ENCODE results near the gene SH3BP2. TPM values are rescaled to one million over a fixed set of nuclear protein-coding genes. Genes with fewer than 3 reads are reported as not detected.

The SH3BP2 gene
- total and polyA plus RNA-seq, 2 donors: 18.8 to 26.0 TPM

DNA sequence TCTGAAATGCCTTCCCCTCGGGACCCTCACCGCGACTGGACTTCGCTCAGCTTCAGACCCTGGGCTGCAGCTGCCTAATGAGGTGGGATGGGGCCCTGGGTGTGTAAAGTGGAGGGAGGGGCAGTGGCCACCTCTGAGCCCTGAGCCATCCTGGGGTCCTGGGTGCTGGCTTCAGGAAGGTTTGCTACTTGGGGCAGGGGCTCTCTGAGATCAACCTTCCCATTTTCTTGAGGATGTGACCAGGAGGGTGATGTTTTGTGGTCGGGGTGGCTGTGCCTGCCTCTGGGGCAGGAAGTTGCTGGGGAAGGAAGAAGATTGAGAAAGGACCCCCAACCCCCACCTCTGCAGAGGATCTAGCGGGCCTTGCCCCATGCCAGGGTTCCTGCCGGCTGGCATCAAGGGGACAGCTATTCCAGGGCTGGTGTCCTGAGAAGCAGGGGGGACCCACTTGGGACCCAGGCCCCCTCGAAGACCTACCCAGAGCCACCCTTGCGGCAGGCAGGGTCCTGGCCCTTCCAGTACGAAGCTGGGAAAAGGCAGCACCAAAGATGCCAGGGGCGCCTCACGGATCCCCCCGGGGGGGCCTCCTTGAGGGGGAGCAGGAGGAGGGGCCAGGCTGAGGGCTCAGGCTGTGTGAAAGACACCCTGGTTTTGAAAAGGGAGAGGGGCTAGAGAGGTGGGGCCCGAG lies 6.5 kb downstream of the SH3BP2 start:
- 81% methylated on average over 14 of the region's 14 CpGs for WGBS
- Histone ChIP-seq H3K27ac (ENCODE audit: low read depth) (peak overlapping the region; percentile 81), H3K4me3 (ENCODE audit: low read depth, low read length) (no peak overlapping the region), H3K4me1 (ENCODE audit: insufficient read depth) (peaks cover 1% of the 10 kb centered on the region), H3K36me3 (ENCODE audit: insufficient read depth) (no peaks in the 10 kb centered on the region)
- no peak for DNase-seq (ENCODE audit: extremely low spot score)

DNA sequence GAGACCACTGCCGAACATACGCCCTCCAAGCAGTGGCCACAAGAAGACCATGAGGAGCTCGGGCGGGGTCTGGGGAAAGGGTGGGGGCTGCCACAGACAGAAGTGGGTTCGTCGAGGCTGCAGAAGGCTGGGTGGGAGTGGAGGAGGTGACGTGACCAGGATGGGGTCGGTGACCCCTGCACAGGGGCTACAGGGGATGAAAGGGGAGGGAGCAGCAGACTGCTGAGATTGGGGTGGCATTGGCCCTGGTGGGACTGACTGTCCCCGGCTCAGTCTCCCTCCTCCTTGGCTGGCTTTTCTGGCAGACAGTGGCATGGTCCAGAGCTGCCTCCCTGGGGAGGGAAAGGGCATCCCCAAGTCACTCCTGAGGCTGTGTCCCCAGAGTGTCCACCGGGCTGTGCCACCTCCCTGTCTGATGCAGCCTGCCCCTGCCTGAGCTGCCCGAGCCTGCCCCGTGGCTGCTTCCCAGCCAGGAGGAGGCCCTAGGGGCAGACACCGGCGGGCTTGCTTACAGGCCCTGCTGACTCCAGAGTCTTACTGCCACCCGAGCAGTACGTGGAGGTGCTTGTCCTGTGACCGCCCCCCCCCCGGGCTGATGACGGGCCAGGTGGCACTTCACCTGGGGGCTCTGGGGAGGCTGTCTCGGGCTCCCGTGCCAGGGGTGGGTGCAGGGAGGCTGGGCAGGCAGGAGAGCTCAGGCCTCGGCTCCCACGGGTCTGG lies 7.2 kb downstream of the SH3BP2 start:
- no peak for DNase-seq (ENCODE audit: extremely low spot score)

DNA sequence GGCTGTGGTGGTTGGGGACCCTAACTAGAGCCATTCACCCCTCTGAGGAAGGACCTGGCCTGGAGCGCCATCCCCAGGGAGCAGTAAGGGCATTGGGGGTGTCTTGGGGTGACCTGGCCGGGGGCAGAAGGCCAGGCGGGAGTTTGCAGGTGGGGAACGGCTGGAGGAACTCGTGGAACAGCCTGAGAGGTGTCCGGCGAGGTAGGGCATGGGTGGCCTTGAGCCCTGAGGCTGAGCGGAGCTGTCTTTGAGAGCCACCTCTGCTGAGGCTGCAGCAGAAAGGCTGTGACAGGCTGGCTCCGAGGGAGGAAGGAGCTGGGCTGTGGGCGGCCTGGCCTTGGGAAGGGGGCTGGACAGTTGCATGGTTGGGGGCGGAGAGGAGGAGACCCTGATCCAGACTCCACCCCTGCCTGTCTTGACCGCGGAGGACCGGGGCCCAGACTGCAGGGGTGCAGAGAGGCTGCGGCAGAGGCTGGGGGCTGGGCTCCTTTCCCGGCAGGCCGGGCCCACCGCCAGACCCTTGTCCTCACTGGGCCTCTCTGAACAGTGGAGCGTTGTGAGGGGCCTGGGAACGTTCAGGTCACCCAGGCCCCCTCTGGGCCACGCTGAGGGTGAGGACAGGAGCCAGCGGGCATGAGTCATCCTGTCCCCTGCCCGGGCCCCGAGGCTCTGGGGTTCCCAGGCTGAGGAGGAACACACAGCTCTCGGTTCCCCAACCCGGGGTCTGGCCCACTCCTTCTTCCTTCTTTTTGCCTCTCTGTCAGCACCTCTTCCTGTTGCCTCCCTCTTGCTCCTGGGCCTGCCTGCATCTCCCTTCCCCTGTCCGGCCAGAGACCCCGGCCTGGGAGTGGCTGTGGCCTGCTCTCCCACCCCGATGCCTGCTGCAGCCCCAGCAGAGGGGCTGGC lies 8.1 kb downstream of the SH3BP2 start:
- peak; percentile 69 for DNase-seq (ENCODE audit: extremely low spot score)
- H3K4me1 ChIP-seq (ENCODE audit: insufficient read depth): peaks cover 4% of the 10 kb centered on the region

More for the DNA sequence above, 7.2 kb downstream of the SH3BP2 start:
- WGBS: 68% methylated on average over 23 of the region's 23 CpGs
- Histone ChIP-seq H3K27ac (ENCODE audit: low read depth) (peak overlapping the region; percentile 55), H3K4me1 (ENCODE audit: insufficient read depth) (peaks cover under 1% of the 10 kb centered on the region), H3K4me3 (ENCODE audit: low read depth, low read length) (no peak overlapping the region), H3K36me3 (ENCODE audit: insufficient read depth) (no peaks in the 10 kb centered on the region)

DNA sequence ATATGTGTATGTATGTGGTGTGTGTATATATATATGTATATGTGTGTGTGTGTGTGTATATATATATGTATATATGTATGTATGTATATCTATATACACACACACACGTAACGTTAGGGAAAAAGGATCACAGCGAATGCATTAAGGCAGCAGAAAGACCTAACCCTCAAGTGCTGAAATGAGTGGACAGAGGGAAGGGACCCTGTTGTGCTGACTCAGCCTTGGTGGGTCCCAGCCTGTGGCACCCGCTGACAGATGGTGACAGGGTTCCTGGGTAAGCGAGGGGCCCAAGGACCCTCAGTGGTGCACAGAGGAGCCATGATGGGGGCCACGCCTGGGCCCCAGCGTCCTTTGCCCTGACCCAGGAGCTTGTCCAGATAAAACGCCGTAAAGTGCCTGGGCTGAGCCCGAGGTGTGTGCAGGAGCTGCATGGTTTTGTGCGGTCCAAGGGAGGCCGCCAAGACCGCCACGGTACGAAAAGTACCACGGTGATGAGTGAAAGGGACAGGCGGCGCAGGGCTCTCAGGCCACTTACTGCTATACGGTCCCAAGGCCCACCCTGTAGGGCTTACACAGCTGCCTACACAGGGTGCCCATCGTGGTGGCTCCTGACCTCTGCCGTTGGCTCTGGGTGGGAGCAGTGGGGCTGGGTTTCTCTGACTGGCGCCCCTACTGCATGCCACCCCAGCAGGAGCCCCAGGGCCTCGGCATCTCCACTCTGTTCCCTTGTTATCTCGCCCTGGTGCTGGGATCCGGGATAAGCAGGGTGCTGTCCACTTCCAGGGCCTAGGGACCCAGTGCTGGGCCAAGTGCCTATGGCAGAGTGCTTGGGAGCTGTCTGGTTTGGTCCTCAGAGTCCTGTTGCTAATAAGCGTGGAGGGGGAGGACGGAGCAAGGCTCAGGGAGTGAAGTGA lies 10.0 kb downstream of the SH3BP2 start:
- 93% methylated on average over 27 of the region's 27 CpGs for WGBS
- Histone ChIP-seq H3K4me1 (ENCODE audit: insufficient read depth) (peaks cover 8% of the 10 kb centered on the region), H3K27ac (ENCODE audit: low read depth) (no peak overlapping the region), H3K36me3 (ENCODE audit: insufficient read depth) (no peaks in the 10 kb centered on the region), H3K4me3 (ENCODE audit: low read depth, low read length) (no peak overlapping the region)
- no peak for DNase-seq (ENCODE audit: extremely low spot score)

More for the DNA sequence above, 8.1 kb downstream of the SH3BP2 start:
- 24% methylated on average over 29 of the region's 29 CpGs for WGBS
- peak overlapping the region; percentile 55 for H3K27ac ChIP-seq (ENCODE audit: low read depth)
- no peak overlapping the region for H3K4me3 ChIP-seq (ENCODE audit: low read depth, low read length)
- no peaks in the 10 kb centered on the region for H3K36me3 ChIP-seq (ENCODE audit: insufficient read depth)

DNA sequence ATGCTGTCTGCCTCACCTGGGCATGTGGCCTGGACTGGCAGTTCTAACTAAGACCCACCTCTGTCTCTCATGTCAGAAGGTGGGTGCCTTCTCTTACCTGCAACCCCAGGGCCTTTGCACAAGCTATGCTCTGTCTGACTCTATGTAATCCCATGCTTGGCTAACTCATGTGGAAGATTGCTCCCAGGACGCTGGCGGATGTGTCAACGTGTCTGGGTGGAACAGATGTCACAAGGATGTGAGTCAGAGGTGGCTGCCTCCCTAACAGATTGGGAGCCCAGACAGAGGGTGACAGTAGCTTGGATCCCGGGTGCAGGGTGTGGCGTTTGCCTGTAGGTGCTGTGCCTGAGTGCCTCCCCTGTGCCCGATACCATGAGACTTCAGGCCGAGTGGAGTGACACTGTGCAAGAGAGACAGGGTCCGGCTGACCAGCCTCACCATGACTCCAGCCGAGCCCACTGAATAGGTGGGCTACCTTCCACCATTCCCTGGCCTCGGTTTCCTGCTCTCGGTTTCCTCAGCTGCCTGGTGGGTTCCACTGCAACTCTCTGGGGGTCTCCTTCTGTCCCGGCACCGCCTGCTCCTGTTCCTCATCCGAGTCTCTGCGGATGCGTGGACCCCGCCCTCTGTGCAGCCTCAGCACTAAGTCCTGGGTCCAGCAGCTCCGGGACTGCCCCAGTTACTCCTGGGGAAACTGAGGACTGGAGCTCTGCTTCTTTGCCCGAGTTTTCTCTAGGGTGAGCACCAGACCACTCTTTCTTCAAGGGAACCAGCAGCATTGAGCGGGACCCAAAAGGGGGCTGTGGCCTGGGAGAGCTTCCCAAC lies 11.0 kb downstream of the SH3BP2 start:
- peaks cover 8% of the 10 kb centered on the region for H3K4me1 ChIP-seq (ENCODE audit: insufficient read depth)
- DNase-seq (ENCODE audit: extremely low spot score): no peak
- 90% methylated on average over 20 of the region's 20 CpGs for WGBS
- no peak overlapping the region for H3K27ac ChIP-seq (ENCODE audit: low read depth)
- H3K36me3 ChIP-seq (ENCODE audit: insufficient read depth): no peaks in the 10 kb centered on the region
- H3K4me3 ChIP-seq (ENCODE audit: low read depth, low read length): no peak overlapping the region

DNA sequence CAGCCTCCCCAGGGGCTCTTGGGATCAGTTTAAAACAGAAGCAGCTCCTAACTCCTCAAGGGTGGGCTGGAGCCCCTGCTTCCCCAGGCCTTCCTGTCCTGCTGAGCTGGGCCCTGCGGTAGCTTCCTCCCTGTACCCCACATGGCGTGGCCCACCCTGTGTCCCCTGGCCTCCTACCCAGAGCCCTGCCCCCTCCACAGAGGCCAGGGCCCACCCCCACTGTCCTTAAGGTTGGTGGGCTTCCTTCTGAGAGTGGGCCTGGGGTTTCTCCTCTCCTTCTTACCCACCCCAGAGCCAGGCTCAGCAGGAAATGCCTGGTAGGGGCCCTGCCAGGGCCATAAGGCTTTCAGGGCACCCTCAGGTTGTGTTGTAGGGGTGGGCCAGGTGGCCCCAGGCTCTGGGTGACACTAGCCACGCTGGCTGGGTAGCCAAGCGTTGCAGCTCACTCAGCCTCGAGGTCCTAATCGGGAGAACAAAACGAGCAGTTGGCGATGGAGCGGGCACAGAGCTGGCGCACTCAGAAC lies 11.6 kb downstream of the SH3BP2 start:
- no peak overlapping the region for H3K27ac ChIP-seq (ENCODE audit: low read depth)
- WGBS: 95% methylated on average over 10 of the region's 10 CpGs
- H3K4me1 ChIP-seq (ENCODE audit: insufficient read depth): peaks cover 8% of the 10 kb centered on the region
- H3K36me3 ChIP-seq (ENCODE audit: insufficient read depth): no peaks in the 10 kb centered on the region
- H3K4me3 ChIP-seq (ENCODE audit: low read depth, low read length): no peak overlapping the region
- DNase-seq (ENCODE audit: extremely low spot score): no peak

DNA sequence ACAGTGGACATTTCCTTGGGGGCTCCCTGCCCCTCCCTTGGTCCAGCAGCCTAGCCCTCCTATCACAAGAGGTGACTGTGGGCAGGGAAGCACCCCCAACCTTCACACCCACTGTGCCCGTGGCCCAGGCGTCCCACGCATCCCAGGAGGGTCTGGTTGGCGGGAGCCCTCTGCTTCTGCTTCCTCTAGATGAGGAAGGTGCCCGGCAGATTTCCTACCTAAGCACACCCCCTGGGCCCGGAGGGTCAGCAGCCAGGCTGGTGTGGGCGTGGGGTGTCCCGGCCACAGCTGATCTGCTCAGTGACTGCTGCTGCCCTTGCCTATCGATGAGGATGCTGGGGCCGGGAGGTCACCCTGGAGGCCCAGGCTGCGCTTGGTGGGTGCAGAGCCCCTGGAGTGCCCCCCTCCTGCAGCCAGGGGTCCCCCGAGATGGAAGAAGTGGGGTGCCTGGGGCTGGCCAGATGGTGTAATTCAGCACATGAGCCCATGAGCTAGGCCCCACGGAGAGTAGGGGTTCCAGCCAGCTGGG lies 12.2 kb downstream of the SH3BP2 start:
- no peak for DNase-seq (ENCODE audit: extremely low spot score)
- Histone ChIP-seq H3K36me3 (ENCODE audit: insufficient read depth) (no peaks in the 10 kb centered on the region), H3K4me1 (ENCODE audit: insufficient read depth) (peaks cover 8% of the 10 kb centered on the region), H3K27ac (ENCODE audit: low read depth) (no peak overlapping the region), H3K4me3 (ENCODE audit: low read depth, low read length) (no peak overlapping the region)
- WGBS: 88% methylated on average over 13 of the region's 13 CpGs

DNA sequence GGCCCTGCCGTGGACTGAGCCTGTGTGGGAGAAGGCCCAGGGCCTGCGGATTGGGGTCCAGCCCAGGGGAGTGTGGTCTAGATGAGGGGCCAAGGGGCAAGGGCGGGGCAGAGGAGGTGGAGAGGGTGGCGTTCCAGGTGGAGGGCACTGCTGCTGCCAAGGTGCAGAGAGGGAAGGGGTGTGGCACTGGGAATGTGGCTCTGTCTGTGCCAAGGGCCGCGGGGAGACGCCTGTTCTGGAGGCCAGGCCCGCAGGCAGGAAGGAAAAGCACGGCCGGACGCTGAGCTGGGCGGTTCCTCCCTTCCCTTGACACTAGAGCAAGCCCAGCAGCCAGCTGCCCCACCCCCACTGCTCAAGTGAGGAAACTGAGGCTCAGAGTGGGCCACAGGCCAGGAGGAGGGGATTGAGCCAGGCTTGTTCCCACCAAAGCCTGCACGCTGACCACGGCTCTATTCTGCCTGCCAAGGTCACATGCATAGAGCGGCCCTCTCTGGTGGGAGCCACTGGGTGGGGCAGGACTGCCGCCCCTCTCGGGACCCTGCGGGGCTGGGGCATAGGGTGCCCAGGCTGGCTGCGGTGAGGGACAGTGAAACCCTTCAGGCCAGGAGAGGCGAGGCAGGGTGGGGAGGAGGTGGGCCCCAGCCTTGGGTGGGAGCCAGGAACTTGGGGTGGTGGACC lies 13.0 kb downstream of the SH3BP2 start:
- H3K4me1 ChIP-seq (ENCODE audit: insufficient read depth): peaks cover 8% of the 10 kb centered on the region
- H3K4me3 ChIP-seq (ENCODE audit: low read depth, low read length): no peak overlapping the region
- WGBS: 54% methylated on average over 20 of the region's 20 CpGs
- no peaks in the 10 kb centered on the region for H3K36me3 ChIP-seq (ENCODE audit: insufficient read depth)
- H3K27ac ChIP-seq (ENCODE audit: low read depth): peak overlapping the region; percentile 64
- no peak for DNase-seq (ENCODE audit: extremely low spot score)

DNA sequence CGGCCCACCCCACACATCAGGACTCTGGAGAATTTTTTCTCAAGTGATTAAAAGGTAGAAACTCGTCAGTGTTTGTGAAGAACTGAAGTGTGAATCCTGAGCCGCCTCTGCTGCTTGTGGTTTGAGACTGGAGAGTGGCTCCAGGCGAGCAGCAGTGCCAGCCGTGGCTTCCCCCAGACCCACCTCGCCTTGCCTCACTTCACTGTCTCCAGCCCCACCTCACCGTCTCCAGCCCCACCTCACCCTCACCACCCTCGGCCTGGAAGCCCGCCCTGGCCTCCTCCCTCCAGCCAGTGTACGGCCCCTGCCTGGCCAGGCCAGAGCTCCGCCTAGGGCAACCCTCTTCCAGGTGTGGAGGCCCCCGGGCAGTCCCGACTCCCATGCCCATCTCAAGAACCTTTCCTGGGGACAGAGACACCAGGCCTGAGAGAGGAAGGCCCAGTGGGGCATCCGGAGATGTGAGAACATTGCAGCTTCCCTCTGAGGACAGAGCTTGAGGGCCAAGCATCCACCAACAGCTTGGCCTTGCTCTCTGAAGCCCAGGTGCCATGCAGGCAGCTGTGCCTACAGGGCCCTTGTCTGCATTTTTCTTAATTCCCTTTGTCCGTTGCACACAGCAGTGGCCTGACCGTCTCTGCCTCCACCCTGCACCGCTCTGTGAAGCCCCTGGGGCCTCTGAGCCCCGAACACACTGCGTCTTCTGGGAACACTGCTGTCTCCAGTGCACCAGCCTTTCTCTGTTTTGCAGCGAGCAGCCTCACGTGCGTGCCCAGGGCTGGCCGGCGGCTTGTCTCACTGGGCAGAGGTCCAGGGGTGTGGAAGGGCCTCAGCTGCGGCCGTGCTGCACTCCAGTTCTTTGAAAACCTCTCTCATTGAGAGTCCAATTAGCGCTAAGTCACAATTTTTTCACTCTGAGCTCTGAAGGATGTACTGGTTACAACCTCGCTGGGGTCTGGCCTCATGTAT lies 13.8 kb downstream of the SH3BP2 start:
- H3K4me1 ChIP-seq (ENCODE audit: insufficient read depth): peaks cover 8% of the 10 kb centered on the region
- DNase-seq (ENCODE audit: extremely low spot score): no peak
- WGBS: 42% methylated on average over 28 of the region's 28 CpGs
- H3K27ac ChIP-seq (ENCODE audit: low read depth): no peak overlapping the region
- H3K36me3 ChIP-seq (ENCODE audit: insufficient read depth): no peaks in the 10 kb centered on the region
- H3K4me3 ChIP-seq (ENCODE audit: low read depth, low read length): no peak overlapping the region

DNA sequence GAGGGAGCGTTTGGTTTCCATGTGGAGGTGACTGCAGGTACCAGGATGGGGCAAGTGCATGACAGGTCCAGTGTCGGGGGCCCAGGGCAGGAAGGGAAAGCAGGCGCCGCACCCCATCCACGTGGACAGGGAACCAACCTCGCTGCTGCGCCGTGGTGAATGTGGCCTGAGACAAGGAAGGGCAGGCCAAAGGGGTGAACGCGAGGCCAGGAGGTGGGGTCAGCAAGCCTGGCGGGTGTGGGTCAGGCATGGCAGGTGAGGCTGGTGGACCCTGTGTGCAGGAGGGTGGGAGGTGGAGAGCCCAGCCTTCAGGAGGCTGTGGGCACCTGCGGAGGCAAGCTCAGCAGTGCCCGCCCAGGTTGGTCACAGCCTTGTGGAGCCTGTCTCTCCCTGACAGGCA lies 14.7 kb downstream of the SH3BP2 start:
- H3K4me3 ChIP-seq (ENCODE audit: low read depth, low read length): no peak overlapping the region
- H3K36me3 ChIP-seq (ENCODE audit: insufficient read depth): no peaks in the 10 kb centered on the region
- H3K4me1 ChIP-seq (ENCODE audit: insufficient read depth): peaks cover 8% of the 10 kb centered on the region
- 96% methylated on average over 13 of the region's 13 CpGs for WGBS
- H3K27ac ChIP-seq (ENCODE audit: low read depth): no peak overlapping the region
- no peak for DNase-seq (ENCODE audit: extremely low spot score)

DNA sequence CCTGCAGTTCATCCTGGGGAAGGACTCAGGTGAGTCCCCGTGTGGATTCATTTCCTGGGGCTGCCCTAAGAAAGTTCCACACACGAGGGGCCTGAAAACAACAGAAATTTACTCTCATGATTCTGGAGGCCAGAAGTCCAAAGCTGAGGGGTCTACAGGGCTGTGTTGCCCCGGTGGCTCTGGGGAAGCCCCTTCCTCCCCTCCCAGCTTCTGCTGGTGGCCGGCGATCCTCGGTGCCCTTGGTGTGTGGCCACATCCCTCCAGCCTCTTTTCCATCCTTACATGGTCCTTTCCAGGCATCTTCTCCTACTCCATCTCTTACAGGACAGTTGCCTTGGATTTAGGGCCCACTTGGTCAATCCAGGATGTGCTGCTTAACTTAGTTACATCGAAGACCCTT lies 15.1 kb downstream of the SH3BP2 start:
- WGBS: 94% methylated on average over 7 of the region's 7 CpGs
- Histone ChIP-seq H3K4me3 (ENCODE audit: low read depth, low read length) (no peak overlapping the region), H3K36me3 (ENCODE audit: insufficient read depth) (no peaks in the 10 kb centered on the region), H3K4me1 (ENCODE audit: insufficient read depth) (peaks cover 8% of the 10 kb centered on the region), H3K27ac (ENCODE audit: low read depth) (no peak overlapping the region)
- DNase-seq (ENCODE audit: extremely low spot score): no peak
